Nephron (organoid): ENCODE measurements around the gene OR51A4.
A peak's percentile ranks its signal among the peaks of the same experiment; 100 is the strongest.

Experiments used
- H3K27ac Mint-ChIP-seq, 3 experiments: 2 replicates each; pipeline ENCODE4 v1.8.0; 2020; ENCODE audit warnings: mixed read lengths in 3 of 3, mild to moderate bottlenecking in 2 of 3, moderate library complexity in 1 of 3
- H3K27me3 Mint-ChIP-seq: 2 replicates; pipeline ENCODE4 v1.8.0; 2021; ENCODE audit warnings: low read depth, mild to moderate bottlenecking, moderate library complexity, mixed read lengths
- H3K36me3 Mint-ChIP-seq: 2 replicates; pipeline ENCODE4 v1.8.0; 2020; ENCODE audit warnings: low read depth, mixed read lengths
- H3K4me1 Mint-ChIP-seq: 2 replicates; pipeline ENCODE4 v1.8.0; 2020; ENCODE audit warnings: mixed read lengths
- H3K4me3 Mint-ChIP-seq, 3 experiments: 2 replicates each; pipeline ENCODE4 v1.8.0; 2020; ENCODE audit warnings: mild to moderate bottlenecking in 3 of 3, mixed read lengths in 3 of 3, moderate library complexity in 2 of 3
- H3K9me3 Mint-ChIP-seq: 2 replicates; pipeline ENCODE4 v1.8.0; 2020; ENCODE audit warnings: mixed read lengths
- TF ChIP-seq, protein P1 (sequence below), 3 experiments: fragments of 200-600 bp; sonication (generic); IDR thresholded peaks; one replicate each; pipeline ENCODE4 v1.5.0; 2021; ENCODE audit warnings: antibody characterized with exemption in 3 of 3; ENCODE audit not compliant: unreplicated experiment in 3 of 3

OR51A4 gene

DNA sequence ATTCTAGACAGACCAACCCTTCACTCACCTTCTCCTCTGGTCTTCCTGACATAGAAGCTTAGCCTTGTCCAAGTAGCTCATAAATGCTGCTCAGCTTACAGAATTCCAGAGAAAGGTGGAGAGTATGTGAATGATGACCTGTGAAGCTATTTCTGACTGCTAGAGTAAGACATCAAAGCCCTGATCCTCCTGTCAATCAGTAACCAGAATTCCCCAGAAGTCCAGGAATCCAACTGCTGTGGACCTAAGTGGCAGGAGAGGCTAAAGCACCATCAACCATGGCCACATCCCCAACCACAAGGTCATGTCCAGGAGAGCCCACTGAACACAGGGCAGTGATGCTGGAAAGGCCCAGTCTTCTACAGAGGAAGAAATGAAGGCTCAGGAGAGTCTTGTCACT is 30.8 kb downstream of the OR51A4 start:
- Mint-ChIP-seq H3K4me1 (peaks cover 6% of the 10 kb centered on the region), H3K9me3 (no peaks in the 10 kb centered on the region), H3K36me3 (no peaks in the 10 kb centered on the region), H3K4me3 (no peak overlapping the region), H3K27ac (peak overlapping the region; percentile 43 to 89 (median 82)), H3K27me3 (no peaks in the 10 kb centered on the region)
- TF ChIP-seq, protein P1, sequence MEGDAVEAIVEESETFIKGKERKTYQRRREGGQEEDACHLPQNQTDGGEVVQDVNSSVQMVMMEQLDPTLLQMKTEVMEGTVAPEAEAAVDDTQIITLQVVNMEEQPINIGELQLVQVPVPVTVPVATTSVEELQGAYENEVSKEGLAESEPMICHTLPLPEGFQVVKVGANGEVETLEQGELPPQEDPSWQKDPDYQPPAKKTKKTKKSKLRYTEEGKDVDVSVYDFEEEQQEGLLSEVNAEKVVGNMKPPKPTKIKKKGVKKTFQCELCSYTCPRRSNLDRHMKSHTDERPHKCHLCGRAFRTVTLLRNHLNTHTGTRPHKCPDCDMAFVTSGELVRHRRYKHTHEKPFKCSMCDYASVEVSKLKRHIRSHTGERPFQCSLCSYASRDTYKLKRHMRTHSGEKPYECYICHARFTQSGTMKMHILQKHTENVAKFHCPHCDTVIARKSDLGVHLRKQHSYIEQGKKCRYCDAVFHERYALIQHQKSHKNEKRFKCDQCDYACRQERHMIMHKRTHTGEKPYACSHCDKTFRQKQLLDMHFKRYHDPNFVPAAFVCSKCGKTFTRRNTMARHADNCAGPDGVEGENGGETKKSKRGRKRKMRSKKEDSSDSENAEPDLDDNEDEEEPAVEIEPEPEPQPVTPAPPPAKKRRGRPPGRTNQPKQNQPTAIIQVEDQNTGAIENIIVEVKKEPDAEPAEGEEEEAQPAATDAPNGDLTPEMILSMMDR (IDR thresholded peaks at IDR 0.05; ENCODE audit: unreplicated experiment in 3 of 3) = no peak

DNA sequence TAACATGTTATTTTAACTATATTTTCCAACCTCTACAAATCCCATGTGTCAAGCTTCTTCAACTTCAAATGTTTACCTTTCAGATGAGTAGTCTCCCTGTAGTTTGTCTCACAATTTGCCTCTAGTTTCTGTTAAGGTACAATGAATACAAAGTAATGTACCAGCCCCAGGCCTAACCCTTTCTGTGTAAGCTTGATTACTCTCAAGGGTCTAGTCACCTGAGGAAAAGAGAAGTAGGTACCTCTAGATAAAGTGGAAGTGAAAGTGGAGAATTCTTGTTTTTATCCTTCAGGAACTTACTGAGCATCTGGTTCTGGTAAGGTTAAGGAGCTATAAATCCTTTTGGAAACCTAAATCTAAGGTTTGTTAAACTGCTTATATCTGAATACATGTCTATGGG is 43.9 kb downstream of the OR51A4 start, which contains the start of gene OR51A7:
OR51A7 (plus strand) TSS at position 300 of the 400 bp plus-strand sequence. CDS start 3,587 bp downstream, outside the sequence.
- H3K27ac Mint-ChIP-seq = no peak within 1 kb of the TSS
- no peaks in the 10 kb centered on the region for H3K27me3 Mint-ChIP-seq
- TF ChIP-seq, protein P1 (IDR thresholded peaks at IDR 0.05; ENCODE audit: unreplicated experiment in 3 of 3) = no peak
- H3K4me3 Mint-ChIP-seq = no peak within 1 kb of the TSS
- no peaks in the 10 kb centered on the region for H3K4me1 Mint-ChIP-seq
- peaks cover 3% of the 10 kb centered on the region for H3K9me3 Mint-ChIP-seq
- no peaks in the 10 kb centered on the region for H3K36me3 Mint-ChIP-seq
